MM.1S (cell line): ENCODE measurements around the gene GCK.

Source experiments
- DNase-seq: peaks from one replicate; pipeline ENCODE4 v3.0.0-alpha.2; 2015
- H2AFZ ChIP-seq: fragments of 300-600 bp; sonication (generic); 2 replicates; pipeline ENCODE4 v1.6.0; 2016; ENCODE audit warnings: antibody characterized with exemption, low read length
- H3F3A ChIP-seq: fragments of 300-600 bp; sonication (generic); 2 replicates; pipeline ENCODE4 v1.6.1; 2016; ENCODE audit warnings: mild to moderate bottlenecking, antibody characterized with exemption, low read length, moderate library complexity, mixed read lengths; ENCODE audit not compliant: insufficient read depth
- H3K27ac ChIP-seq: fragments of 300-600 bp; sonication (generic); 2 replicates; pipeline ENCODE4 v1.5.1; 2016; ENCODE audit warnings: mild to moderate bottlenecking, low read length
- H3K27me3 ChIP-seq: fragments of 300-600 bp; sonication (generic); replicated peaks from 2 replicates; pipeline ENCODE4 v1.6.0; 2016; ENCODE audit warnings: low read length; ENCODE audit not compliant: insufficient read depth
- H3K36me3 ChIP-seq: fragments of 300-600 bp; sonication (generic); replicated peaks from 2 replicates; pipeline ENCODE4 v1.6.1; 2016; ENCODE audit warnings: mild to moderate bottlenecking, low read length, mixed read lengths; ENCODE audit not compliant: insufficient read depth
- H3K4me1 ChIP-seq: fragments of 300-600 bp; sonication (generic); 2 replicates; pipeline ENCODE4 v1.6.1; 2016; ENCODE audit warnings: low read length, mixed read lengths
- H3K4me2 ChIP-seq: fragments of 300-600 bp; sonication (generic); 2 replicates; pipeline ENCODE4 v1.6.0; 2016; ENCODE audit warnings: low read depth, low read length
- H3K4me3 ChIP-seq: fragments of 300-600 bp; sonication (generic); 2 replicates; pipeline ENCODE4 v1.5.1; 2016; ENCODE audit warnings: low read length, mixed read lengths
- H3K79me2 ChIP-seq: fragments of 300-600 bp; sonication (generic); 2 replicates; pipeline ENCODE4 v1.6.1; 2016; ENCODE audit warnings: mixed run types, low read length, mixed read lengths
- H3K9ac ChIP-seq: fragments of 300-600 bp; sonication (generic); 2 replicates; pipeline ENCODE4 v1.6.1; 2016; ENCODE audit warnings: low read length, mixed read lengths
- H3K9me2 ChIP-seq: fragments of 300-600 bp; sonication (generic); replicated peaks from 2 replicates; pipeline ENCODE4 v1.6.1; 2016; ENCODE audit warnings: mild to moderate bottlenecking, low read length, mixed read lengths; ENCODE audit not compliant: insufficient read depth
- H3K9me3 ChIP-seq: fragments of 300-600 bp; sonication (generic); replicated peaks from 2 replicates; pipeline ENCODE4 v1.6.1; 2016; ENCODE audit warnings: mild to moderate bottlenecking, low read length, mixed read lengths; ENCODE audit not compliant: insufficient read depth
- H4K20me1 ChIP-seq: fragments of 300-600 bp; sonication (generic); 2 replicates; pipeline ENCODE4 v1.6.1; 2016; ENCODE audit warnings: mild to moderate bottlenecking, low read length, moderate library complexity, mixed read lengths; ENCODE audit not compliant: insufficient read depth
- EZH2 ChIP-seq: fragments of 300-600 bp; sonication (generic); optimal IDR thresholded peaks from 2 replicates; pipeline ENCODE3; 2017; ENCODE audit warnings: low read depth, mild to moderate bottlenecking, antibody characterized with exemption, low read length, mixed read lengths
- EZH2phosphoT487 ChIP-seq: fragments of 300-600 bp; sonication (generic); IDR thresholded peaks from 2 replicates; pipeline ENCODE4 v1.6.1; 2018; ENCODE audit warnings: antibody characterized with exemption, low read length
- TF ChIP-seq, protein P1 (sequence below): fragments of 300-600 bp; sonication (generic); IDR thresholded peaks from 2 replicates; pipeline ENCODE4 v1.5.1; 2016; ENCODE audit warnings: antibody characterized with exemption, low read length, mixed read lengths

The GCK gene

DNA sequence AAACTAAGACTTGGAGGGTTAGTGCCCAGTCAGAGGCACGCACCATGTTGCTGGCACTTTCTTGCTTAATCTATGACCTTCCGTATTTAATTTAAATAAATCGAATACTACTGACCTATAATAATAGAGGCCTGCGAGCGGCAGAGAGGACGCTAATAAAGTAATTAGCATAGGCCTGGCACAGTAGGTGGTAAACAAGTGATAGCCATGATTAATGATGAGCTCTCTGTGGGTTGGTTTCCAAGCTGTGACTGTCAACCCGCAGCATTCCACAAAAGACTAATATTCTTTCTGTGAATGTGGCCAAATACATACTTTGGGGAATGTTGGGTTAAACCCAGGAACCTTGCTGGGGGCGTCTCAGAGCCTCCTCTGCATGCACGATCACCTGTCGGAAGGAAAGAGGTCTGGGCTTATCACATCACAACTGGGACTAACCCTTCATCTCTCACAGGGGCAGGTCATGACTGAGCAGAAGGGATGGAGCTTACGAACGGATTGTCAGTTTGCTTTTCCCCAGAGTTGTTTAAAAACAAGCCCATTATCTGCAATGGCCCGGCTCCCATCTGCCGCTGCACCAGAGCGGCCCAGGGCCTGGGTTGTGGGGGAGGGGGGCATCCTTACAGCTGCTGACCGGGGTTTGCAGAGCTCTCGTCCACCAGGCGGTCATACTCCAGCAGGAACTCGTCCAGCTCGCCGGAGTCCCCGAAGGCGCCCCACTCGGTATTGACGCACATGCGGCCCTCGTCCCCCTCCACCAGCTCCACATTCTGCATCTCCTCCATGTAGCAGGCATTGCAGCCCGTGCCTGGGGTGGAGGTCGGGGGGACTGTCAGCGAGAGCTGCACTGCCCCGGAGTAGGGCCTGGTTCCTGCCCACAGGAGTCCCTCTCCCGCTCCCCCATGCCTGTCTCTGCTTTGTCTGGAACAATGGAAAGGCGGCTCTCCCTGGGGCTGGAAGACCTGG, 41.9 kb downstream of the GCK start:
- Histone ChIP-seq H3F3A (no peaks in the 10 kb centered on the region), H3K9ac (no peak overlapping the region), H3K9me3 (no peaks in the 10 kb centered on the region), H2AFZ (no peak overlapping the region), H3K27ac (no peak overlapping the region), H3K4me2 (no peak overlapping the region), H3K27me3 (0 out of 2 replicates have a peak, but pooled peaks cover 6% of the 10 kb centered on the region), H3K79me2 (no peaks in the 10 kb centered on the region), H3K4me1 (no peaks in the 10 kb centered on the region), H4K20me1 (no peaks in the 10 kb centered on the region), H3K36me3 (no peaks in the 10 kb centered on the region), H3K4me3 (no peak overlapping the region), H3K9me2 (no peaks in the 10 kb centered on the region)
- DNase-seq: no peak
- TF ChIP-seq EZH2phosphoT487 (no peak), EZH2 (no peak)

DNA sequence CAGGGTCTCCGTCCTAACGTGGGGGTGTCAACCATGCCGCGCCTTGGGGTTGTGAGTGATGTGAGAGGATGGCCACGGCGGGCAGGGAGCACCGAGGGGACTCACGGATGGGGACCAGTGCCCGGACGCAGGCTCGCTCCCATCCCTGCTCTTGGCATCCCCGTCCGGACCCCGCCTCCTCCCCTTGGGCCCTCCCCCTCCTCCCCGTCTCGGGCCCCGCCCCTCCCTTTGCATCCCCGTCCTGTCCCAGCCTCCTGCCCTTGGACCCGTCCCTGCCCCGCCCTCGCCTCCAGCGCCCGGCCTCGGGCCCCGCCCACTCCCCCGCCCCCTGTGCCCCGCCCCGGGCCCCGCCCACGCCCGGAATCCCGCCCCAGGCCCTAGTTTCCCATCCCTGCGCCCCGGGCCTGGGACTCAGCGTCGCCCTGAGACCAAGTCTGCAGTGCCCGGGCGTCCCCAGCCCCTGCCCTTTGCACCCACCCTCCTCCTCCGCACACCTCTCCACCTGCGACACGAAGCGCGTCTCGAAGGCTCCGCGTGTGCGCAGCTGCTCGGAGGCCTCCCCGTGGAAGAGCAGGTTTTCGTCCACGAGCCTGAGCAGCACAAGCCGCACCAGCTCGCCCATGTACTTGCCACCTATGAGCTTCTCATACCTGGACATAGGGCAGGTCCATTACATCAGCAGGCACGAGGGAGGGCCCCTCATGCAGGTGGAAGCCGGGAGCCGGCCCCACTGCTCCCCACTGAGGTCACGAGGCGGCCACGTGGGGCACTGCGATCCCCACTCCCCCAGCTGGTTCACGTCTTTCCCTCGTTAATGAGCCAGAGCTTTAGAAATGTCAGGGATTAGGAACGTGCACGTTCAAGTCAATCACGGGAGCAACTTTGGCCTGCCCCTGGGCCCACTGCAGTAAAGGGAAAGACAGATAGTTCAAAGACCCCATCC, 43.0 kb downstream of the GCK start:
- peak; percentile 44 for DNase-seq
- Histone ChIP-seq H3K79me2 (no peaks in the 10 kb centered on the region), H3K4me1 (no peaks in the 10 kb centered on the region), H3K27me3 (0 out of 2 replicates have a peak, but pooled peaks cover 6% of the 10 kb centered on the region), H3F3A (no peaks in the 10 kb centered on the region), H3K4me2 (peak overlapping the region; percentile 57), H3K9me2 (no peaks in the 10 kb centered on the region), H3K9me3 (no peaks in the 10 kb centered on the region), H3K4me3 (peak overlapping the region; percentile 46), H3K27ac (no peak overlapping the region), H3K9ac (no peak overlapping the region), H2AFZ (peak overlapping the region; percentile 63; the same call in 1 of the 2 replicates), H4K20me1 (no peaks in the 10 kb centered on the region), H3K36me3 (no peaks in the 10 kb centered on the region)
- no peak for TF ChIP-seq EZH2phosphoT487
- TF ChIP-seq, protein P1, sequence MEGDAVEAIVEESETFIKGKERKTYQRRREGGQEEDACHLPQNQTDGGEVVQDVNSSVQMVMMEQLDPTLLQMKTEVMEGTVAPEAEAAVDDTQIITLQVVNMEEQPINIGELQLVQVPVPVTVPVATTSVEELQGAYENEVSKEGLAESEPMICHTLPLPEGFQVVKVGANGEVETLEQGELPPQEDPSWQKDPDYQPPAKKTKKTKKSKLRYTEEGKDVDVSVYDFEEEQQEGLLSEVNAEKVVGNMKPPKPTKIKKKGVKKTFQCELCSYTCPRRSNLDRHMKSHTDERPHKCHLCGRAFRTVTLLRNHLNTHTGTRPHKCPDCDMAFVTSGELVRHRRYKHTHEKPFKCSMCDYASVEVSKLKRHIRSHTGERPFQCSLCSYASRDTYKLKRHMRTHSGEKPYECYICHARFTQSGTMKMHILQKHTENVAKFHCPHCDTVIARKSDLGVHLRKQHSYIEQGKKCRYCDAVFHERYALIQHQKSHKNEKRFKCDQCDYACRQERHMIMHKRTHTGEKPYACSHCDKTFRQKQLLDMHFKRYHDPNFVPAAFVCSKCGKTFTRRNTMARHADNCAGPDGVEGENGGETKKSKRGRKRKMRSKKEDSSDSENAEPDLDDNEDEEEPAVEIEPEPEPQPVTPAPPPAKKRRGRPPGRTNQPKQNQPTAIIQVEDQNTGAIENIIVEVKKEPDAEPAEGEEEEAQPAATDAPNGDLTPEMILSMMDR: no peak

DNA sequence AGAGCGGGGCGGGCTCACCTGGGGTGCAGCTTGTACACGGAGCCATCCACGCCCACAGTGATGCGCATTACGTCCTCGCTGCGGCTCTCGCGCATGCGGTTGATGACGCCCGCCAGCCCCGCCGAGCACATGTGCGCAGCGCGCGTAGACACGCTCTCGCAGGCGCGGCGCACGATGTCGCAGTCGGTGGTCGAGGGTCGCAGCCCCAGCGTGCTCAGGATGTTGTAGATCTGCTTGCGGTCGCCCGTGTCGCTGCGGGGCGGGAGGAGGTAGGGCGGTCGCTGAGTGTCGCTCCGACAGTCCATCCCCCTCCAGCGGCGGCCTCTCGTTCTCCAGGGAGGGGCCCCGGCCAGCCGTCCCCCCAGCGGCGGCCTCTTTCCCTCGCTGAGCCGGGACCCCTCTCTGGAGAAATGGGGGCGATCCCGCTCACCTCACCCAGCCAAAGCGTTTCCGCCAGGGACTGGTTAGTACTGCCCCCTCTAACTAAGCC, 43.7 kb downstream of the GCK start:
- Histone ChIP-seq H3K79me2 (no peaks in the 10 kb centered on the region), H3K9me3 (no peaks in the 10 kb centered on the region), H3K27me3 (0 out of 2 replicates have a peak, but pooled peaks cover 6% of the 10 kb centered on the region), H3F3A (no peaks in the 10 kb centered on the region), H3K36me3 (no peaks in the 10 kb centered on the region), H3K9me2 (no peaks in the 10 kb centered on the region), H2AFZ (peak overlapping the region; percentile 63; the same call in 1 of the 2 replicates), H3K4me2 (peak overlapping the region; percentile 57), H3K27ac (no peak overlapping the region), H4K20me1 (no peaks in the 10 kb centered on the region), H3K9ac (no peak overlapping the region), H3K4me3 (peak overlapping the region; percentile 46), H3K4me1 (no peaks in the 10 kb centered on the region)
- TF ChIP-seq EZH2 (no peak), EZH2phosphoT487 (no peak)
- TF ChIP-seq, protein P1: no peak
- no peak for DNase-seq
